Right forelimb (tissue), 1 donor: Measurements from ENCODE around the gene CPLANE2.
"Not testable (repeated sequence)": the region's sequence is repeated elsewhere in the genome, so short reads cannot be mapped to it uniquely, and the experiment has no call there.

Experiments
- DNase-seq: peaks from one replicate; pipeline ENCODE4 v3.0.0-alpha.2; 2018

Gene CPLANE2

GRCh38 chr1:16229976-16230740, 6.8 kb downstream of the CPLANE2 start:
- DNase-seq: no peak

GRCh38 chr1:16226490-16227179, 10.3 kb downstream of the CPLANE2 start:
- DNase-seq: no peak

- DNase-seq: no peak
Observed at GRCh38 chr1:16226129-16226489, 10.9 kb downstream of the CPLANE2 start.

- DNase-seq: no peak
Observed at GRCh38 chr1:16224472-16224871, 12.5 kb downstream of the CPLANE2 start.

- DNase-seq: not testable (repeated sequence)
Observed at GRCh38 chr1:16222716-16223115, 14.3 kb downstream of the CPLANE2 start.

GRCh38 chr1:16221499-16221898, 15.5 kb downstream of the CPLANE2 start:
- no peak for DNase-seq

- no peak for DNase-seq
Observed at GRCh38 chr1:16219968-16220500, 16.9 kb downstream of the CPLANE2 start.

- DNase-seq: no peak
Observed at GRCh38 chr1:16218674-16219071, 18.3 kb downstream of the CPLANE2 start.

- no peak for DNase-seq
Observed at GRCh38 chr1:16218014-16218673, 18.8 kb downstream of the CPLANE2 start.

GRCh38 chr1:16217061-16217785, 19.8 kb downstream of the CPLANE2 start:
- peak; percentile 97 for DNase-seq

GRCh38 chr1:16215882-16216753, 20.9 kb downstream of the CPLANE2 start:
- peak; percentile 88 for DNase-seq

- DNase-seq: not testable (repeated sequence)
Observed at GRCh38 chr1:16215240-16215639, 21.7 kb downstream of the CPLANE2 start.

- DNase-seq: not testable (repeated sequence)
Observed at GRCh38 chr1:16213544-16213943, 23.4 kb downstream of the CPLANE2 start.

GRCh38 chr1:16213013-16213412, 24.0 kb downstream of the CPLANE2 start:
- no peak for DNase-seq

- no peak for DNase-seq
Observed at GRCh38 chr1:16212251-16212961, 24.6 kb downstream of the CPLANE2 start, which contains the start of gene ARHGEF19. Gene ARHGEF19, minus strand, starts transcription at chr1:16212652. Its CDS starts 3,598 bp downstream, at chr1:16209054.

- no peak for DNase-seq
Observed at GRCh38 chr1:16211824-16212223, 25.2 kb downstream of the CPLANE2 start.

GRCh38 chr1:16210581-16210980, 26.4 kb downstream of the CPLANE2 start:
- DNase-seq: no peak

GRCh38 chr1:16209847-16210407, 27.1 kb downstream of the CPLANE2 start:
- peak; percentile 68 for DNase-seq

- DNase-seq: no peak
Observed at GRCh38 chr1:16209132-16209846, 27.7 kb downstream of the CPLANE2 start.
